Activated T-cell treated with anti-CD3 and anti-CD28 coated beads, Interleukin-2, amount 50 U/mL, for 1 hour (primary cell): Measurements from ENCODE around the gene DENR.
"Not testable (repeated sequence)": the region's sequence is repeated elsewhere in the genome, so short reads cannot be mapped to it uniquely, and the experiment has no call there.

Source experiments
- DNase-seq: peaks from one replicate; pipeline ENCODE4 v3.0.0-alpha.2; 2020

Gene DENR

GRCh38 chr12:122752464-122753318 lies at the start of gene DENR:
Gene DENR, plus strand, starts transcription at chr12:122752824. Its CDS starts 878 bp downstream, at chr12:122753702.
- peak; percentile 100 for DNase-seq

- DNase-seq, result not testable (repeated sequence)
These were observed 49.6 kb upstream of the DENR start, which contains the start of gene HCAR2 for GRCh38 chr12:122702890-122703611. Gene HCAR2, minus strand, starts transcription at chr12:122703357. Its CDS starts 74 bp downstream, at chr12:122703283.

- not testable (repeated sequence) for DNase-seq
These were observed 48.8 kb upstream of the DENR start for GRCh38 chr12:122703841-122704240.

GRCh38 chr12:122709287-122709686 lies 43.3 kb upstream of the DENR start:
- not testable (repeated sequence) for DNase-seq

- not testable (repeated sequence) for DNase-seq
These were observed 42.3 kb upstream of the DENR start for GRCh38 chr12:122710341-122710740.

- not testable (repeated sequence) for DNase-seq
These were observed 41.4 kb upstream of the DENR start for GRCh38 chr12:122711266-122711665.

GRCh38 chr12:122713491-122714188 lies 39.0 kb upstream of the DENR start:
- not testable (repeated sequence) for DNase-seq

- DNase-seq, result not testable (repeated sequence)
These were observed 37.4 kb upstream of the DENR start for GRCh38 chr12:122715211-122715610.

- not testable (repeated sequence) for DNase-seq
These were observed 36.0 kb upstream of the DENR start, which contains the start of gene HCAR3 for GRCh38 chr12:122716658-122717057. Gene HCAR3, minus strand, starts transcription at chr12:122716811. Its CDS starts 74 bp downstream, at chr12:122716737.

GRCh38 chr12:122721057-122721545 lies 31.5 kb upstream of the DENR start:
- no peak for DNase-seq

GRCh38 chr12:122722387-122722786 lies 30.2 kb upstream of the DENR start:
- no peak for DNase-seq

GRCh38 chr12:122724641-122725243 lies 27.9 kb upstream of the DENR start:
- no peak for DNase-seq

- DNase-seq, result no peak
These were observed 27.1 kb upstream of the DENR start for GRCh38 chr12:122725452-122726079.

- no peak for DNase-seq
These were observed 26.5 kb upstream of the DENR start for GRCh38 chr12:122726080-122726558.

GRCh38 chr12:122729583-122730214 lies 22.9 kb upstream of the DENR start:
- no peak for DNase-seq

GRCh38 chr12:122730215-122731014 lies 22.2 kb upstream of the DENR start, which contains the start of gene HCAR1:
Gene HCAR1, minus strand, starts transcription at chr12:122730844. Its CDS starts 505 bp downstream, at chr12:122730339.
- DNase-seq, result no peak

- no peak for DNase-seq
These were observed 20.5 kb upstream of the DENR start for GRCh38 chr12:122732170-122732569.

- DNase-seq, result no peak
These were observed 20.0 kb upstream of the DENR start for GRCh38 chr12:122732611-122733010.

- DNase-seq, result no peak
These were observed 14.1 kb upstream of the DENR start for GRCh38 chr12:122738571-122738970.

GRCh38 chr12:122740351-122740750 lies 12.3 kb upstream of the DENR start:
- no peak for DNase-seq
